GM12892 (cell line): ENCODE results near the gene GRAMD1B.
A peak's percentile ranks its signal among the peaks of the same experiment; 100 is the strongest.
"Not testable (repeated sequence)": the region's sequence is repeated elsewhere in the genome, so short reads cannot be mapped to it uniquely, and the experiment has no call there.

ENCODE experiments used
- DNase-seq: peaks from one replicate; pipeline ENCODE4 v3.0.0; 2011; ENCODE audit not compliant: insufficient read length
- FAIRE-seq: peaks from 2 replicates; lab custom pipeline; 2011; peaks lifted over from hg19 to GRCh38; lab: Jason Lieb, UNC
- POLR2A ChIP-seq: IDR thresholded peaks from 2 replicates; pipeline ENCODE4 v1.6.1; 2011; ENCODE audit warnings: low read depth, low read length, control low read depth
- POLR2AphosphoS5 ChIP-seq: IDR thresholded peaks from 2 replicates; pipeline ENCODE4 v1.6.1; 2011; ENCODE audit warnings: low read depth, low read length, control low read depth
- TAF1 ChIP-seq: IDR thresholded peaks from 2 replicates; pipeline ENCODE4 v1.6.1; 2011; ENCODE audit warnings: low read depth, mild to moderate bottlenecking, control low read depth, low read length, borderline replicate concordance

Gene GRAMD1B

GRCh38 chr11:123640677-123641494 is 210.8 kb downstream of the GRAMD1B start:
- no peak for TF ChIP-seq TAF1
- TF ChIP-seq POLR2A, result no peak
- TF ChIP-seq POLR2AphosphoS5, result no peak
- peak; percentile 34 for DNase-seq
- peak; percentile 83 for FAIRE-seq

DNA sequence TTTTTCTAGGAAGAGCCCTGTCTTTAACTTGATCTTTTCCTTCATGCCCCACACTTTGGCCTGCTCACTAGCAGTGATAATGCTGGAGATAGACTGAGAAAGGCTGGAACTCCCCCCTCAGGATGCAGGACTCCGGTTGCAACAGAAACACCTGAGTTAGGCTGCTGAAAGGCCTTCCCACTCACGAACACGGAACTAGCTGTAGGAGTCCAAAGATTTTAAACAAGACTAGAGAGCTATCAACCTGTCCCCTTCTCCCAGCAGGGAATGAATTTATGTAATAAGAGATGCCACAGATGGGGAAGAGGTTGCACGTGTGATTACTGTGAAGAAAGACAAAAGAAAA is 211.4 kb downstream of the GRAMD1B start:
- no peak for DNase-seq
- FAIRE-seq, result no peak

DNA sequence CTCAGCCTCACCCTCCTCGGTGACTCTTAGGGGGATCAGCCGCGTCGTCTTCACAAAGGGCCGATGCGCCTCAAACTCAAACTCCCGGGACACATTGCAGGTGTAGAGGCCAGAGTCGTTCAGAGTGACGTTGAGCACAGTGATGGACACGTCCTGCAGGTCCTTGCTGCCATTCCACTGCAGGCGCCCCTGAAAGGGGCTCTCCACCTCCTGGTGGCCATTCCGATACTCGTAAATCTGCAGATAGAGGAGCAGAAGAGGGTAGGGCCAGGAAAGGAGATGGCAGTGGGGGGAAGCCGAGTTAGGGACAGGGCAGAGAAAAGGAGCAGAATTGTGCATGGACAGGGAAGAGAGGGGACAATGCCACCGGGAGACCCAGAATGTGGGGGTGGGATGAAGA is 212.4 kb downstream of the GRAMD1B start:
- no peak for FAIRE-seq
- DNase-seq, result no peak
- TF ChIP-seq POLR2A (no peak), POLR2AphosphoS5 (no peak), TAF1 (no peak)

More for the DNA sequence above, 211.4 kb downstream of the GRAMD1B start:
- TF ChIP-seq TAF1, result no peak
- no peak for TF ChIP-seq POLR2AphosphoS5
- TF ChIP-seq POLR2A, result no peak

DNA sequence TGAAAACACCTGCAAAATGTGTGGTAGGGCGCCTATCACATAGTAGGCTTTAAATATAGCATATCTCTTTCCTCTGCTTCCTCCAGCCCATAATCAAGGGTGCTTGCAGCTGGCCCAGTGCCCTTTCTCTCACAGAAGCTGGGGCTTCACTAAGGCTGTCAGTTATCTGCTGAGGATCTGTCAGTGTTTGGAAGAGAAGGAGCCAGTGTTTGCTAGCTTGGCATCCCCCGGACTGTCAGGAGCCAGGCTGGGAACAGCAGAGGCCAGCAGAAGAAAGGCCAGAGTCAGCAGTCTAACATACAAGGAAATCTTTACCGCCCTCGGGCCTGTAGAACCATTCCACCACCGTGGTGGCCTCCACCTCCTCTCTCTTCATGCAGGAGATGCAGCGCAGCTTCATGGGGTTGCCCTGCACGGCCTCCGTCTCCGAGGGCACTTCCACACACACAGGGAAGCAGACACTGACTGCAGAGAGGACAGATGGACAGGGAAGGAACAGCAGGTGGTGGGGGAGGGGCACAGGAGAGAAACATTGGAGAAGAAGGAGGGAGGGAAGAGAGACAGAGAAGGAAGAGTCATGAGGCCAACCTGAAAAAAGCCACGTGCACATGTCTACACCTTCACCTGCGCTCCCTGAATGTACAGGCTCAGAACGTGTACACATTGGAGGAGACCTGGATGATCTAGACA is 215.4 kb downstream of the GRAMD1B start:
- DNase-seq (no peak), FAIRE-seq (peak; percentile 44)
- TF ChIP-seq POLR2AphosphoS5 (no peak), TAF1 (no peak), POLR2A (no peak)

- no peak for TF ChIP-seq TAF1
- no peak for TF ChIP-seq POLR2A
- TF ChIP-seq POLR2AphosphoS5, result no peak
- no peak for FAIRE-seq
- DNase-seq, result no peak
These were observed 220.8 kb downstream of the GRAMD1B start for GRCh38 chr11:123650901-123651300.

DNA sequence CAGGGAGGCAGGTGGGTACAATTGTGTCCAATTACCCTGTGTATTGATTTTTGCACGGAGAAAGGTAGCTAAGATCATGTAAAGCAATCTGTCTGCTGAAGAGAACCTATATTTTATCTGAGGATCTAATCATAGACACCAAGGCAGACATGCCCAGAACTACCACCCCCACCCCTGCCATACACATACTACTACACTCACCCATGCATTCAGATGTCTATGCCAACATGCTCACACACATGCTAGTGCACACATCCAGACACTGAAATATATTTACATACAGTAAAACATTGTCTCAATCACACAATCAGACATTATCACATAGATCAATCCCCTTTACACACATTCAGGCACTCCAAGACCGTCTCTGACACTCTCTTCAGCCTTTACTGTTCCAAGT is 222.5 kb downstream of the GRAMD1B start:
- TF ChIP-seq POLR2AphosphoS5, result no peak
- TF ChIP-seq TAF1, result no peak
- TF ChIP-seq POLR2A, result no peak
- no peak for FAIRE-seq

DNA sequence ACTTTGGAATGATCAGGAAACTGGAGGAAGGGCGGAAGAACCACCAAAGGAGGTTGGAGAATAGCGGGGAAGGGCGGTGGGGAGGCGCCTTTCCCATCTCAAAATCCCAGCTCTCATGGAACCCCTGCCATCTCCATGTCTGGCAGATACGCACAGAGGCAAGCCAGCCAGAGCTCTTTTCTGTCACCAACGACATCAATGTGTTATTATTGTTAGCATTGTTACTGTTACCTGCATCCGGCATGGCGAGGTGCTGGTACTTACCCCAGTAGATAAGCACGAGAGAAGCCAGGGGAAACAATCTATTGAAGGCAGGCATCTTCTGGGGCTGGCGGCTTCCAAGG is 223.4 kb downstream of the GRAMD1B start:
- no peak for FAIRE-seq
- TF ChIP-seq POLR2AphosphoS5 (no peak), TAF1 (no peak), POLR2A (no peak)
- DNase-seq, result no peak

More for the DNA sequence above, 222.5 kb downstream of the GRAMD1B start:
- DNase-seq, result no peak

DNA sequence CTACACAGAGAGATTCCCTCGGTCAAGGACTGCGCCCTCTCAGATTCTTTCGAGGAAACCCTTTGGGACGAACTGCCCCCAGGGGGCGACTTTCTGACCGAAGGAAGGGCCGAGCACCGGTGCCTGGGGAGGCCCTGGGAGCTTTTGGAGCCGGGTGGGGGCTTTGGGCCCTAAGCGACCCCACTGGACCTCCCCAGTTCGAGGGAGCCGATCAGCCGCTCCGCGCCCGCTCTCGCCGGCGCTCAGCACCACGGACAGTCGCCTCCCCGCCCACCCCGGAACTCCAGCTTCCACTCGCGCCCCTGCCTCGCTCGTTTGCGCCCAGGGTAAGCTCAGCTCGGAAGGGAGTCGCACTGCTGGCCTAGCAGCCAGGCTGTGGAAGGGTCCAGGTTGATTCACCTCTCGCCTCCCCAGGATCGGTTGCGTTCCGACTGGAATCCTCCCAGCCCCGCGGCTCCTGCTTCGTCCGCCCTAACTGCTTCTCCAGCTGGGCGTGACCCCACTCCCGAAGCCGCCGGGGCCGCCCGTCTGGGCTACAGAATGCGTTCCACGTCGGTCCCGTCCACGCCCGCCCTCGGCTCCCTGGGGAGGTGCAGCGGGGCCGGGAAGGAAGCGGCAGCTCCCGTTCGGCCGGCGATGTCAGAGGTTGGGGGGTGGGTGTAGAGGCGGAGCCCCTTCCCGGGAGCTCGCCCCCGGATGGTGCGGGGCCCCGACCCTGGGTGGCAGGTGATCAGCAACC is 223.9 kb downstream of the GRAMD1B start:
- DNase-seq, result peak; percentile 47
- no peak for TF ChIP-seq TAF1
- TF ChIP-seq POLR2AphosphoS5, result no peak
- no peak for TF ChIP-seq POLR2A
- peak; percentile 73 for FAIRE-seq

DNA sequence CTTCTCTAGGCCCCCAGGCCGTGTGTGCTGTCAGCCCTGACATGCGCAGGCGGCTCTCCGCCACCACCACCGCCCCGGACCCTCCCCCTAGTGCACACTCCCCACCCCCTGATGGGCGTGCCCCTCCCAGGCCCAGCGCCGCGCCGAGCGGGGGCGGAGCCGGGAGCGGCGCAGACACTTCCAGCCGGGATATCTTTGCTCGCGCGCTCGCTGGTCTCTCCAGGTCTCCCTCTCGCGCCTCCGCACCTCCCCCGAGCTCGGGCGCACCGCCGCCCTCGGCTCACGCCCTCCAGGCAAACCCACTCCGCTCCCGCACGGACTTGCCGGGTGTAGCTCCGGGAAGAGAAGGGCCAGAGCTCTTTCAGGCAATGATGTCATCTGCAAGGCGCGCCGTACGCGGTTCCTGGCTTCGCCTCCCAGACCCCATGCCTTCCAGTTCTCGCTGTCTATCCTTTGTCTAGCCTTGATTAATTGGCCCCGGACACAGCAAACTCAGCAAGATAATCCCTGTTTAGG is 224.6 kb downstream of the GRAMD1B start, which contains the start of gene SCN3B:
TSS of gene SCN3B (minus strand) at position 59 of the 516 bp plus-strand sequence. CDS start 823 bp downstream, outside the sequence.
- TF ChIP-seq TAF1 (no peak), POLR2AphosphoS5 (no peak), POLR2A (no peak)
- FAIRE-seq, result peak; percentile 5
- DNase-seq, result peak; percentile 42

GRCh38 chr11:123659311-123659710 is 229.2 kb downstream of the GRAMD1B start:
- no peak for DNase-seq
- no peak for TF ChIP-seq POLR2A
- FAIRE-seq, result no peak

GRCh38 chr11:123659965-123660364 is 229.9 kb downstream of the GRAMD1B start:
- FAIRE-seq, result peak; percentile 97
- DNase-seq, result not testable (repeated sequence)

DNA sequence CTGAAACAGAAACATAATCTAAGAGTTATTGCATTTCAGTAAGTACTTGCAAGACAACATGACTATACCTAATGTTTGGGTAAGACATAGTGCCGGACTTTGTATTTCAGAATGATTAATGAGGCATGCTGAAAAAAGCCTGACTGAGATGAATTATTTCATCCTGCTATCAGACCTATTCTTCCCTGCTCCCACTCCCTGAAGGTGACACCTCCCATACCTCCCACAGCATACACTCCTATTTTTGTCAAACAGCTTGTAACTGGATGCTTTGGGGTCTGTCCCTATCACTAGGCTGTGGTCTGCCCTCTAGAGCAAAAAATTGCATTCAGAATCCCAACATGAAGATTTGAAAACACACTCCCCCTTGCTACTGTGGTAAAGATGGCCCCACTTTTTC is 235.2 kb downstream of the GRAMD1B start:
- DNase-seq, result no peak
- FAIRE-seq, result no peak
- no peak for TF ChIP-seq POLR2AphosphoS5
- no peak for TF ChIP-seq POLR2A
